ENCODE data around the gene HSP90B1. TPM values are rescaled to one million over a fixed set of nuclear protein-coding genes. Genes with fewer than 3 reads are reported as not detected.

The HSP90B1 gene
- total and polyA plus RNA-seq, 2 of the 13 experiments (the other 11 are each of a cell fraction or from before 2014, with no cell fraction given) = 800 to 954 TPM

GRCh38 chr12:103930034-103930786 is at the start of gene HSP90B1 (continued):
- TF ChIP-seq GMEB1 (CRISPR knock-in tag; IDR thresholded peaks at IDR 0.05; ENCODE audit: borderline replicate concordance) = peak; percentile 35; the same call in 1 of the 2 replicates
- TF ChIP-seq MYC (CRISPR knock-in tag; IDR thresholded peaks at IDR 0.05; ENCODE audit: borderline replicate concordance) = peak; percentile 95
- no peak for TF ChIP-seq ZNF24 (IDR thresholded peaks at IDR 0.05)
- peak; percentile 97 for TF ChIP-seq ZNF740 (CRISPR knock-in tag; IDR thresholded peaks at IDR 0.05)
- TF ChIP-seq ZNF550 (CRISPR knock-in tag; IDR thresholded peaks at IDR 0.05; ENCODE audit: borderline replicate concordance) = no peak
- no peak for TF ChIP-seq ZNF513 (CRISPR knock-in tag; conservative IDR thresholded peaks at IDR 0.05)
- TF ChIP-seq ZNF792 (CRISPR knock-in tag; IDR thresholded peaks at IDR 0.05) = 0 out of 2 replicates have a peak, but pooled peaks have one; percentile 45
- peak; percentile 39; the same call in 1 of the 2 replicates for TF ChIP-seq IRF9 (CRISPR knock-in tag; IDR thresholded peaks at IDR 0.05; ENCODE audit: borderline replicate concordance)
- TF ChIP-seq ZNF281 (CRISPR knock-in tag; IDR thresholded peaks at IDR 0.05; ENCODE audit: borderline replicate concordance) = peak; percentile 75
- TF ChIP-seq ZNF574 (CRISPR knock-in tag; IDR thresholded peaks at IDR 0.05) = peak; percentile 61
- peak; percentile 52; the same call in 1 of the 2 replicates for TF ChIP-seq MIER2 (CRISPR knock-in tag; IDR thresholded peaks at IDR 0.05)
- TF ChIP-seq KLF12 (CRISPR knock-in tag; IDR thresholded peaks at IDR 0.05; ENCODE audit: borderline replicate concordance) = peak; percentile 83; the same call in 1 of the 2 replicates
- TF ChIP-seq ZIK1 (CRISPR knock-in tag; IDR thresholded peaks at IDR 0.05; ENCODE audit: borderline replicate concordance, low read depth) = no peak
- TF ChIP-seq BORCS8-MEF2B (CRISPR knock-in tag; IDR thresholded peaks at IDR 0.05) = peak; percentile 91
- no peak for TF ChIP-seq ZNF713 (CRISPR knock-in tag; IDR thresholded peaks at IDR 0.05)
- peak; percentile 72; the same call in 1 of the 2 replicates for TF ChIP-seq ELF3 (CRISPR knock-in tag; IDR thresholded peaks at IDR 0.05)
- TF ChIP-seq ZNF629 (CRISPR knock-in tag; conservative IDR thresholded peaks at IDR 0.05) = no peak
- TF ChIP-seq CC2D1A (CRISPR knock-in tag; IDR thresholded peaks at IDR 0.05) = peak; percentile 88; the same call in 1 of the 2 replicates
